ENCODE measurements around the gene STRIT1. TPM values are rescaled to one million over a fixed set of nuclear protein-coding genes. Genes with fewer than 3 reads are reported as not detected.

STRIT1 gene
- total RNA-seq, 3 donors from 2014 or later (not counting 1 experiment from before 2014, with no cell fraction given): not detected

DNA sequence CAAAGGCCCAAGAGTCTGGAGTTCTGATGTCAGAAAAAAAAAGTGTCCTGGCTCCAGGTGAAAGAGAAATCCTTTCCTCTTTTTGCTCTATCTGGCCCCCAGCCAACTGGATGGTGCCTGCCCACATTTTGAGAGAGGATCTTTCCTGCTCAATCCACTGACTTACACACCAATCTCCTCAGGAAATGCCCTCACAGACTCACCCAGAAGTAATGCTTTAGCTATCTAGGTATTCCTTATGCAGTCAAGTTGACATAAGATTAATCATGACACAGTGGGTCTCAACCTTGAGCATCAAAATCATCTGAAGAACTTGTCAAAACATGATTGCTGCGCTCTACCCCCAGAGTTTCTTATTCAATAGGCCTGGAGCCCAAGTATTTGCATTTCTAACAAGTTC, 31.2 kb downstream of the STRIT1 start:
- H3K9me3 ChIP-seq (ENCODE audit: control insufficient read depth, insufficient read depth, low read length): no peaks in the 10 kb centered on the region
- H3K36me3 ChIP-seq (ENCODE audit: control insufficient read depth, insufficient read depth, low read length): no peaks in the 10 kb centered on the region
- H3K27me3 Mint-ChIP-seq (ENCODE audit: low read depth in 2 of 2): no peaks in the 10 kb centered on the region
- no peak overlapping the region for H3K27ac ChIP-seq (ENCODE audit: low read length)
- WGBS (ENCODE audit: insufficient coverage): 80% methylated on average over 1 of the region's 1 CpG
- no peaks in the 10 kb centered on the region for H3K4me1 Mint-ChIP-seq
- H3K9me3 Mint-ChIP-seq: peaks cover 4 to 6% of the 10 kb centered on the region in 2 donors
- no peaks in the 10 kb centered on the region for H3K27me3 ChIP-seq (ENCODE audit: control insufficient read depth, insufficient read depth, low read length)
- H3K4me3 Mint-ChIP-seq: no peak overlapping the region
- H3K36me3 Mint-ChIP-seq: no peaks in the 10 kb centered on the region
- intact Hi-C loops (cut with micrococcal nuclease): no loop called here
- ATAC-seq (no peak), DNase-seq (no peak)
- no peak overlapping the region for H3K4me3 ChIP-seq (ENCODE audit: low read length)
- TF ChIP-seq, protein P1, sequence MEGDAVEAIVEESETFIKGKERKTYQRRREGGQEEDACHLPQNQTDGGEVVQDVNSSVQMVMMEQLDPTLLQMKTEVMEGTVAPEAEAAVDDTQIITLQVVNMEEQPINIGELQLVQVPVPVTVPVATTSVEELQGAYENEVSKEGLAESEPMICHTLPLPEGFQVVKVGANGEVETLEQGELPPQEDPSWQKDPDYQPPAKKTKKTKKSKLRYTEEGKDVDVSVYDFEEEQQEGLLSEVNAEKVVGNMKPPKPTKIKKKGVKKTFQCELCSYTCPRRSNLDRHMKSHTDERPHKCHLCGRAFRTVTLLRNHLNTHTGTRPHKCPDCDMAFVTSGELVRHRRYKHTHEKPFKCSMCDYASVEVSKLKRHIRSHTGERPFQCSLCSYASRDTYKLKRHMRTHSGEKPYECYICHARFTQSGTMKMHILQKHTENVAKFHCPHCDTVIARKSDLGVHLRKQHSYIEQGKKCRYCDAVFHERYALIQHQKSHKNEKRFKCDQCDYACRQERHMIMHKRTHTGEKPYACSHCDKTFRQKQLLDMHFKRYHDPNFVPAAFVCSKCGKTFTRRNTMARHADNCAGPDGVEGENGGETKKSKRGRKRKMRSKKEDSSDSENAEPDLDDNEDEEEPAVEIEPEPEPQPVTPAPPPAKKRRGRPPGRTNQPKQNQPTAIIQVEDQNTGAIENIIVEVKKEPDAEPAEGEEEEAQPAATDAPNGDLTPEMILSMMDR (IDR thresholded peaks at IDR 0.05): no peak
- H3K4me1 ChIP-seq (ENCODE audit: control insufficient read depth, insufficient read depth, low read length): no peaks in the 10 kb centered on the region
- H3K27ac Mint-ChIP-seq: no peak overlapping the region

GRCh38 chr3:155254445-155254844, 39.0 kb downstream of the STRIT1 start:
- Mint-ChIP-seq H3K9me3 (peaks cover 7 to 14% of the 10 kb centered on the region in 2 donors), H3K27ac (no peak overlapping the region), H3K4me3 (no peak overlapping the region), H3K36me3 (no peaks in the 10 kb centered on the region), H3K4me1 (no peaks in the 10 kb centered on the region), H3K27me3 (ENCODE audit: low read depth in 2 of 2) (peaks cover 0 to 3% of the 10 kb centered on the region in 2 donors)
- no peak for ATAC-seq
- Histone ChIP-seq H3K4me1 (ENCODE audit: control insufficient read depth, insufficient read depth, low read length) (no peaks in the 10 kb centered on the region), H3K36me3 (ENCODE audit: control insufficient read depth, insufficient read depth, low read length) (no peaks in the 10 kb centered on the region), H3K4me3 (ENCODE audit: low read length) (no peak overlapping the region), H3K27ac (ENCODE audit: low read length) (no peak overlapping the region), H3K27me3 (ENCODE audit: control insufficient read depth, insufficient read depth, low read length) (no peaks in the 10 kb centered on the region), H3K9me3 (ENCODE audit: control insufficient read depth, insufficient read depth, low read length) (no peaks in the 10 kb centered on the region)
- DNase-seq: no peak
- TF ChIP-seq, protein P1 (IDR thresholded peaks at IDR 0.05): no peak
- 62% methylated on average over 2 of the region's 2 CpGs for WGBS (ENCODE audit: insufficient coverage)
- intact Hi-C loops (cut with micrococcal nuclease): no loop called here

GRCh38 chr3:155252535-155252934, 40.9 kb downstream of the STRIT1 start:
- no peak overlapping the region for H3K4me3 Mint-ChIP-seq
- H3K27ac Mint-ChIP-seq: no peak overlapping the region

DNA sequence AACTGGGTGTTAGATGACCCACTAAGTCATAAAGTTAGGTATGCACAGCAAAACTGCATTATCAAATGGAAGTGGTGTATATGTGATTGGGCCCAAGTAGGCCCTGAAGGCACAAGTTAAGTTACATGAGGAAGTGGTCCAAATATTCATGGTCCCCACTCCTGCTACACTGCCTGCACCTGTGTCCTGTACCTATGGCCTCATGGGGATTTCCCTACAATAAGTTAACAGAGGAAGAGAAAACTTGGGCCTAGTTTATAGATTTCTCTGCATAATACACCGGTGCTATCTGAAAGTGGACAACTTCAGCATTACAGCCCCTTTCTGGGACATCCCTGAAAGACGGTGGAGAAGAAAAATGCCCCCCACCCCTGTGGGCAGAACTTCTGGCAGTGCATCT, 41.5 kb downstream of the STRIT1 start:
- no peaks in the 10 kb centered on the region for H3K4me1 ChIP-seq (ENCODE audit: control insufficient read depth, insufficient read depth, low read length)
- WGBS (ENCODE audit: insufficient coverage): 60% methylated on average over 1 of the region's 2 CpGs
- H3K36me3 ChIP-seq (ENCODE audit: control insufficient read depth, insufficient read depth, low read length): no peaks in the 10 kb centered on the region
- H3K9me3 Mint-ChIP-seq: peaks cover 9 to 15% of the 10 kb centered on the region in 2 donors
- no peaks in the 10 kb centered on the region for H3K4me1 Mint-ChIP-seq
- H3K4me3 Mint-ChIP-seq: no peak overlapping the region
- peaks cover 0 to 3% of the 10 kb centered on the region in 2 donors for H3K27me3 Mint-ChIP-seq (ENCODE audit: low read depth in 2 of 2)
- no peak overlapping the region for H3K27ac Mint-ChIP-seq
- intact Hi-C loops (cut with micrococcal nuclease): no loop called here
- H3K27me3 ChIP-seq (ENCODE audit: control insufficient read depth, insufficient read depth, low read length): no peaks in the 10 kb centered on the region
- H3K9me3 ChIP-seq (ENCODE audit: control insufficient read depth, insufficient read depth, low read length): no peaks in the 10 kb centered on the region
- H3K27ac ChIP-seq (ENCODE audit: low read length): no peak overlapping the region
- ATAC-seq: no peak
- no peaks in the 10 kb centered on the region for H3K36me3 Mint-ChIP-seq
- DNase-seq: no peak
- no peak overlapping the region for H3K4me3 ChIP-seq (ENCODE audit: low read length)
- TF ChIP-seq, protein P1 (IDR thresholded peaks at IDR 0.05): no peak

More at GRCh38 chr3:155252535-155252934, 40.9 kb downstream of the STRIT1 start:
- TF ChIP-seq, protein P1 (IDR thresholded peaks at IDR 0.05): no peak
- H3K36me3 ChIP-seq (ENCODE audit: control insufficient read depth, insufficient read depth, low read length): no peaks in the 10 kb centered on the region
- no peak overlapping the region for H3K4me3 ChIP-seq (ENCODE audit: low read length)
- H3K27me3 ChIP-seq (ENCODE audit: control insufficient read depth, insufficient read depth, low read length): no peaks in the 10 kb centered on the region
- Mint-ChIP-seq H3K9me3 (peaks cover 9 to 15% of the 10 kb centered on the region in 2 donors), H3K27me3 (ENCODE audit: low read depth in 2 of 2) (peaks cover 0 to 3% of the 10 kb centered on the region in 2 donors), H3K4me1 (no peaks in the 10 kb centered on the region), H3K36me3 (no peaks in the 10 kb centered on the region)
- ATAC-seq (no peak), DNase-seq (no peak)
- whole genome bisulfite sequencing (ENCODE audit: insufficient coverage): 83% methylated on average over 3 of the region's 3 CpGs
- intact Hi-C loops (cut with micrococcal nuclease): no loop called here
- no peaks in the 10 kb centered on the region for H3K4me1 ChIP-seq (ENCODE audit: control insufficient read depth, insufficient read depth, low read length)
- no peaks in the 10 kb centered on the region for H3K9me3 ChIP-seq (ENCODE audit: control insufficient read depth, insufficient read depth, low read length)
- H3K27ac ChIP-seq (ENCODE audit: low read length): no peak overlapping the region
